ENCODE measurements around the gene IQCH. TPM values are rescaled to one million over a fixed set of nuclear protein-coding genes. Genes with fewer than 3 reads are reported as not detected.

The IQCH gene
- total and polyA plus RNA-seq, 2 of the 4 experiments (the other 2 are of a cell fraction) = 0.60 to 2.5 TPM

DNA sequence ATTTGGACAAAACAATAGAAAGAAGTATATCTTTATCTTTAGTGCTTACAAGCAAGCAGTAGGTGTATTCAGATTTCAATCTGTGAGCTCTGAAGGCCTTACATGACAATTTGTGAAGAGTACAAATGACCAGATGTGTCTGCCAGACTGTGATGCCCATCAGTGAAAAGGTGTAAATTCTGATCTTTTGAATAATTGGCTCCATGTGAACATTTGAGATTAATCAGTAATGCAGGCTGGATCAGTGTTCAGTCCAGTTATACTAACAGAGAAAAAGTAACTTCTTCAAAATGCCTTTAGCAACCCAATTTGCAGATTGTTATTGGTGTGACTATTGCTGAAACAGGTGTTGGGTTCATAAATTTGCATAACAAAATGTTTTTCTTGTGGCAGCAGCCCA lies 5.2 kb downstream of the IQCH start:
- no peaks in the 10 kb centered on the region for H4K20me1 ChIP-seq (ENCODE audit: insufficient read depth, low read length)
- H3K27me3 ChIP-seq (ENCODE audit: control insufficient read depth, insufficient read depth, low read length) = no peaks in the 10 kb centered on the region
- H3K9me3 ChIP-seq (ENCODE audit: control insufficient read depth, insufficient read depth, low read length) = no peaks in the 10 kb centered on the region
- no peak overlapping the region for H3K23ac ChIP-seq (ENCODE audit: low read depth, low read length)
- ATAC-seq (ENCODE audit: low read depth) = no peak
- no peak overlapping the region for H3K4ac ChIP-seq (ENCODE audit: low read depth, low read length)
- H3K36me3 ChIP-seq (ENCODE audit: control insufficient read depth, insufficient read depth, low read length) = no peaks in the 10 kb centered on the region
- ChIA-PET CTCF (no interaction called here), POLR2A (ENCODE audit: unreplicated experiment) (no interaction called here)
- H3K9me1 ChIP-seq (ENCODE audit: insufficient read depth, low read length) = no peaks in the 10 kb centered on the region
- dilution Hi-C loops (cut with HindIII; ENCODE audit: low sequenced_read_pairs, unreplicated experiment) (no loop called here), intact Hi-C loops (cut with micrococcal nuclease) (no loop called here), in situ Hi-C loops (cut with MboI; ENCODE audit: low sequenced_read_pairs) (loop anchor here (5.0 kb wide), 1 partner anchor 37 kb away; no protein-coding TSS in a partner anchor)
- H3K14ac ChIP-seq (replicated peaks; ENCODE audit: low read depth, low read length) = no peak overlapping the region
- no peak overlapping the region for H3K4me2 ChIP-seq (ENCODE audit: low read depth, low read length)
- no TSS peak for BruUV-seq (replicated peaks)
- H4K8ac ChIP-seq (ENCODE audit: low read depth in 2 of 2, low read length in 2 of 2) = no peak overlapping the region
- H4K5ac ChIP-seq (ENCODE audit: low read depth, low read length) = no peak overlapping the region
- H2AFZ ChIP-seq (replicated peaks; ENCODE audit: low read length, poor library complexity) = no peak overlapping the region
- H3K4me3 ChIP-seq (ENCODE audit: insufficient read depth, low read depth, low read length) = no peak overlapping the region
- TF ChIP-seq SMC3 (IDR thresholded peaks at IDR 0.05; ENCODE audit: low read depth, low read length) (no peak), RCOR1 (IDR thresholded peaks at IDR 0.05; ENCODE audit: insufficient replicate concordance, low read length) (no peak), FOS (IDR thresholded peaks at IDR 0.05; ENCODE audit: low read depth, low read length) (no peak), ELK1 (IDR thresholded peaks at IDR 0.05; ENCODE audit: borderline replicate concordance, low read depth, low read length) (no peak), NFE2L2 (IDR thresholded peaks at IDR 0.05; ENCODE audit: low read depth, low read length) (no peak), BHLHE40 (IDR thresholded peaks at IDR 0.05; ENCODE audit: low read depth, low read length) (no peak), CHD1 (IDR thresholded peaks at IDR 0.05; ENCODE audit: low read depth, low read length) (no peak), CTCF (conservative IDR thresholded peaks at IDR 0.05; ENCODE audit: low read depth, low read length) (no peak), CEBPB (IDR thresholded peaks at IDR 0.05; ENCODE audit: low read depth, low read length) (no peak), POLR2A (IDR thresholded peaks at IDR 0.05; ENCODE audit: low read depth, low read length) (no peak), MAZ (IDR thresholded peaks at IDR 0.05; ENCODE audit: borderline replicate concordance, low read depth, low read length) (no peak)
- no peak for DNase-seq
- no peak overlapping the region for H2BK20ac ChIP-seq (ENCODE audit: low read depth, low read length)
- no peak overlapping the region for H2BK15ac ChIP-seq (ENCODE audit: low read depth, low read length)
- no peak overlapping the region for H2AK9ac ChIP-seq (replicated peaks; ENCODE audit: low read depth, low read length, poor library complexity)
- no peak overlapping the region for H2AK5ac ChIP-seq (ENCODE audit: low read depth, low read length)
- no peak overlapping the region for H4K91ac ChIP-seq (ENCODE audit: insufficient read depth, low read depth, low read length)
- no peaks in the 10 kb centered on the region for H3K79me1 ChIP-seq (ENCODE audit: low read depth in 1 of 2, low read length in 2 of 2)
- no peak overlapping the region for H2BK5ac ChIP-seq (ENCODE audit: low read depth, low read length, poor library complexity, severe bottlenecking)
- no peak overlapping the region for H3K18ac ChIP-seq (ENCODE audit: low read depth, low read length)
- no peak overlapping the region for H3K27ac ChIP-seq (ENCODE audit: insufficient read depth, low read length)
- no peaks in the 10 kb centered on the region for H3K4me1 ChIP-seq (ENCODE audit: control insufficient read depth, insufficient read depth, low read length)
- no peak overlapping the region for H3K56ac ChIP-seq (ENCODE audit: extremely low read depth, insufficient read depth, low read length)
- H3K9ac ChIP-seq (ENCODE audit: low read depth, low read length) = no peak overlapping the region
- no peak overlapping the region for H2BK120ac ChIP-seq (ENCODE audit: low read depth, low read length)
